Measurements from ENCODE around the gene COQ3. TPM values are rescaled to one million over a fixed set of nuclear protein-coding genes. Genes with fewer than 3 reads are reported as not detected.
A peak's percentile ranks its signal among the peaks of the same experiment; 100 is the strongest.

COQ3 gene
- total and polyA plus RNA-seq, 2 of the 8 experiments (the other 6 are each of a cell fraction or from before 2014, with no cell fraction given), result 8.4 to 16.2 TPM

- no peak for TF ChIP-seq SUZ12 (IDR thresholded peaks at IDR 0.05; ENCODE audit: low read length)
- no peak for TF ChIP-seq RNF2 (IDR thresholded peaks at IDR 0.05; ENCODE audit: borderline replicate concordance, low read depth, low read length, missing control alignments, poor library complexity, severe bottlenecking)
- TF ChIP-seq CTBP2 (IDR thresholded peaks at IDR 0.05; ENCODE audit: borderline replicate concordance, insufficient read depth, insufficient read length, low read length), result no peak
- TF ChIP-seq MAX (IDR thresholded peaks at IDR 0.05), result peak; percentile 66; the same call in 1 of the 2 replicates
- no peak for TF ChIP-seq CBX8 (IDR thresholded peaks at IDR 0.05; ENCODE audit: borderline replicate concordance, low read depth, low read length)
- TF ChIP-seq CREB1 (IDR thresholded peaks at IDR 0.05), result no peak
- peak; percentile 37 to 63 (median 44); a peak in 3 of 4 replicates for TF ChIP-seq CTCF (IDR thresholded peaks at IDR 0.05; ENCODE audit: control extremely low read depth in 1 of 3, insufficient read depth in 1 of 3, low read depth in 1 of 3, low read length in 3 of 3)
- TF ChIP-seq NANOG (IDR thresholded peaks at IDR 0.05; ENCODE audit: insufficient read depth, low read depth, low read length, poor library complexity, severe bottlenecking), result no peak
- TF ChIP-seq EGR1 (IDR thresholded peaks at IDR 0.05; ENCODE audit: borderline replicate concordance, low read depth, low read length), result no peak
- peak; percentile 7; the same call in 1 of the 2 replicates for TF ChIP-seq ATF2 (IDR thresholded peaks at IDR 0.05; ENCODE audit: low read length)
- TF ChIP-seq HDAC6 (IDR thresholded peaks at IDR 0.05; ENCODE audit: low read depth, low read length), result no peak
- TF ChIP-seq POU5F1 (IDR thresholded peaks at IDR 0.05; ENCODE audit: low read depth, low read length), result no peak
- peak; percentile 35 to 69; a peak in 2 of 4 replicates for TF ChIP-seq SIN3A (conservative IDR thresholded peaks at IDR 0.05 in 1 of 2, IDR thresholded peaks at IDR 0.05 in 1 of 2; ENCODE audit: low read depth in 1 of 2, low read length in 2 of 2)
- no peak for TF ChIP-seq EZH2 (IDR thresholded peaks at IDR 0.05; ENCODE audit: low read depth, low read length, severe bottlenecking)
- TF ChIP-seq SP2 (IDR thresholded peaks at IDR 0.05; ENCODE audit: low read length), result no peak
- no peak for TF ChIP-seq SP4 (IDR thresholded peaks at IDR 0.05; ENCODE audit: low read length)
- peak; percentile 68 for TF ChIP-seq TBP (IDR thresholded peaks at IDR 0.05; ENCODE audit: low read depth, low read length)
- no peak for TF ChIP-seq BACH1 (IDR thresholded peaks at IDR 0.05; ENCODE audit: low read length)
- no peak for TF ChIP-seq TEAD4 (IDR thresholded peaks at IDR 0.05; ENCODE audit: low read depth, low read length)
Measured at GRCh38 chr6:99425647-99426450, 31.9 kb upstream of the COQ3 start (continued).

Measured in H1 (cell line).